Muscle of back (tissue), 11 donors: ENCODE results near the gene HEPHL1. TPM values are rescaled to one million over a fixed set of nuclear protein-coding genes. Genes with fewer than 3 reads are reported as not detected.
A peak's percentile ranks its signal among the peaks of the same experiment; 100 is the strongest.

ENCODE experiments used
- DNase-seq, 3 donors: peaks; one replicate each; pipeline versions ENCODE4 v3.0.0 to v3.0.0-alpha.2; 2013
- polyA plus RNA-seq, 10 donors: library from polyadenylated mRNA; unstranded; fragments of 120-200 nt; gene quantifications; one replicate each; pipeline ENCODE4 v1.2.1, GENCODE V29; 2013; ENCODE audit not compliant: insufficient read length in 10 of 10

HEPHL1 gene
- polyA plus RNA-seq, 10 donors, result 0.03 to 0.05 (median 0.04) TPM; not detected in 5

- DNase-seq, result no peak
These were observed 3.7 kb upstream of the HEPHL1 start for GRCh38 chr11:94017446-94017845.

GRCh38 chr11:94018721-94019120, 2.4 kb upstream of the HEPHL1 start:
- no peak for DNase-seq

GRCh38 chr11:94023856-94024255, 2.7 kb downstream of the HEPHL1 start:
- DNase-seq, result no peak

GRCh38 chr11:94024547-94024946, 3.4 kb downstream of the HEPHL1 start:
- DNase-seq, result no peak

- DNase-seq, result no peak
These were observed 4.7 kb downstream of the HEPHL1 start for GRCh38 chr11:94025690-94026394.

- no peak for DNase-seq
These were observed 6.1 kb downstream of the HEPHL1 start for GRCh38 chr11:94027210-94027609.

- peak in 2 of 3 donors; percentile 5 to 24 for DNase-seq
These were observed 7.3 kb downstream of the HEPHL1 start for GRCh38 chr11:94028436-94028835.

GRCh38 chr11:94030059-94030458, 8.9 kb downstream of the HEPHL1 start:
- DNase-seq, result no peak

- DNase-seq, result no peak
These were observed 10.5 kb downstream of the HEPHL1 start for GRCh38 chr11:94031625-94032024.

- DNase-seq, result no peak
These were observed 10.9 kb downstream of the HEPHL1 start for GRCh38 chr11:94032066-94032465.

GRCh38 chr11:94032725-94033124, 11.6 kb downstream of the HEPHL1 start:
- no peak for DNase-seq

- no peak for DNase-seq
These were observed 13.1 kb downstream of the HEPHL1 start for GRCh38 chr11:94034207-94034606.

- DNase-seq, result no peak
These were observed 14.9 kb downstream of the HEPHL1 start for GRCh38 chr11:94036096-94036495.

GRCh38 chr11:94043241-94043640, 22.1 kb downstream of the HEPHL1 start:
- no peak for DNase-seq

- no peak for DNase-seq
These were observed 25.6 kb downstream of the HEPHL1 start for GRCh38 chr11:94046796-94047195.

- no peak for DNase-seq
These were observed 27.0 kb downstream of the HEPHL1 start for GRCh38 chr11:94048032-94048709.

- no peak for DNase-seq
These were observed 28.2 kb downstream of the HEPHL1 start for GRCh38 chr11:94049351-94049750.

GRCh38 chr11:94058630-94059029, 37.5 kb downstream of the HEPHL1 start:
- DNase-seq, result no peak

GRCh38 chr11:94059065-94059464, 37.9 kb downstream of the HEPHL1 start:
- DNase-seq, result no peak

GRCh38 chr11:94060401-94060800, 39.2 kb downstream of the HEPHL1 start:
- DNase-seq, result no peak

GRCh38 chr11:94062360-94062759, 41.2 kb downstream of the HEPHL1 start:
- no peak for DNase-seq

GRCh38 chr11:94066901-94067429, 45.8 kb downstream of the HEPHL1 start:
- peak in 1 of 3 donors; percentile 5 for DNase-seq

GRCh38 chr11:94068764-94069163, 47.6 kb downstream of the HEPHL1 start:
- DNase-seq, result no peak
